HCT116 (cell line): Measurements from ENCODE around the gene TMCO4. TPM values are rescaled to one million over a fixed set of nuclear protein-coding genes. Genes with fewer than 3 reads are reported as not detected.

Experiments used
- ATAC-seq: fragments of 200-7000 bp; cut with Tn5 transposase; 2 replicates; pipeline ENCODE4 v1.9.1; 2020; ENCODE audit warnings: mild to moderate bottlenecking, moderate library complexity
- BruUV-seq: library from RNA; stranded (reverse); fragments of 400-500 nt; replicated peaks from 2 replicates; lab custom pipeline; 2021; lab: Mats Ljungman, UMichigan
- CTCF ChIA-PET: fragments of 300-600 bp; sonication (Branson Sonifier 250); formaldehyde crosslinking; loops from one replicate; lab custom pipeline; 2021; ENCODE audit warnings: antibody characterized with exemption; lab: Charles Lee
- POLR2A ChIA-PET: fragments of 300-600, 350-600 bp; sonication (Branson Sonifier 250); formaldehyde crosslinking; loops from one replicate; lab custom pipeline; 2021; ENCODE audit warnings: antibody characterized with exemption; lab: Charles Lee
- RAD21 ChIA-PET, 2 experiments: fragments of 300-600 bp; sonication (Branson Sonifier 250); formaldehyde crosslinking; loops; one replicate each; lab custom pipeline; 2023; ENCODE audit warnings: low total read pairs in 2 of 2; ENCODE audit not compliant: uncharacterized antibody in 2 of 2, unreplicated experiment in 2 of 2, low non-redundant PET in 1 of 2; lab: Charles Lee
- DNase-seq: peaks from one replicate; pipeline ENCODE4 v3.0.0-alpha.2; 2010; ENCODE audit warnings: low read depth, low spot score
- H2AFZ ChIP-seq: fragments of 200-600 bp; shearing (Covaris generic), sonication (generic); 2 replicates; pipeline ENCODE4 v1.6.1; 2017; ENCODE audit warnings: low read depth, mixed run types, mixed read lengths, antibody characterized with exemption, low read length; ENCODE audit not compliant: poor library complexity, severe bottlenecking
- H3K27ac ChIP-seq: 2 replicates; pipeline ENCODE4 v1.5.1; 2012; ENCODE audit warnings: low read depth, low read length
- H3K27me3 ChIP-seq: fragments of 200-600 bp; sonication (generic); 2 replicates; pipeline ENCODE4 v1.6.1; 2016; ENCODE audit warnings: mixed run types, low read length, mixed read lengths; ENCODE audit not compliant: insufficient read depth
- H3K36me3 ChIP-seq, 2 experiments: fragments of 200-500 bp in 1 of 2; fragments of 200-600 bp in 1 of 2; sonication (Bioruptor generic) in 1 of 2; sonication (generic) in 1 of 2; 2 replicates each; pipeline versions ENCODE4 v1.5.1 to v1.6.1; 2014 to 2016; ENCODE audit warnings: low read length in 2 of 2, inconsistent platforms in 1 of 2, mixed read lengths in 1 of 2, mixed run types in 1 of 2; ENCODE audit not compliant: insufficient read depth in 2 of 2, control insufficient read depth in 1 of 2
- H3K4me1 ChIP-seq, 2 experiments: fragments of 200-600 bp in 1 of 2; sonication (generic) in 1 of 2; 2 replicates each; pipeline versions ENCODE4 v1.5.1 to v1.6.1; 2012 to 2017; ENCODE audit warnings: low read length in 2 of 2, inconsistent platforms in 1 of 2, mild to moderate bottlenecking in 1 of 2, mixed read lengths in 1 of 2, mixed run types in 1 of 2, moderate library complexity in 1 of 2; ENCODE audit not compliant: insufficient read depth in 2 of 2, control insufficient read depth in 1 of 2
- H3K4me2 ChIP-seq: fragments of 200-600 bp; sonication (generic); 2 replicates; pipeline ENCODE4 v1.6.1; 2017; ENCODE audit warnings: mixed run types, low read length, mixed read lengths
- H3K4me3 ChIP-seq, 2 experiments: fragments of 200-600 bp in 1 of 2; sonication (generic) in 1 of 2; replicated peaks in 1 of 2; 2 replicates each; pipeline ENCODE4 v1.5.1; 2011 to 2016; ENCODE audit warnings: low read length in 2 of 2, control low read depth in 1 of 2, low read depth in 1 of 2, mild to moderate bottlenecking in 1 of 2, mixed read lengths in 1 of 2, mixed run types in 1 of 2
- H3K79me2 ChIP-seq: fragments of 200-600 bp; sonication (generic); 2 replicates; pipeline ENCODE4 v1.6.1; 2017; ENCODE audit warnings: mild to moderate bottlenecking, mixed run types, low read length, moderate library complexity, mixed read lengths; ENCODE audit not compliant: insufficient read depth
- H3K9ac ChIP-seq: fragments of 200-600 bp; sonication (generic); 2 replicates; pipeline ENCODE4 v1.6.1; 2016; ENCODE audit warnings: low read length, mixed read lengths
- H3K9me2 ChIP-seq: fragments of 200-600 bp; sonication (generic), shearing (Covaris generic); 2 replicates; pipeline ENCODE4 v1.6.1; 2017; ENCODE audit warnings: mixed run types, mild to moderate bottlenecking, moderate library complexity; ENCODE audit not compliant: insufficient read depth
- H3K9me3 ChIP-seq, 2 experiments: fragments of 200-500 bp in 1 of 2; fragments of 200-600 bp in 1 of 2; sonication (Bioruptor generic) in 1 of 2; sonication (generic) in 1 of 2; 2 replicates each; pipeline ENCODE4 v1.6.1; 2014 to 2017; ENCODE audit warnings: low read length in 2 of 2, mixed read lengths in 2 of 2, inconsistent platforms in 1 of 2, low read depth in 1 of 2, mild to moderate bottlenecking in 1 of 2, mixed run types in 1 of 2, moderate library complexity in 1 of 2; ENCODE audit not compliant: control insufficient read depth in 1 of 2, insufficient read depth in 1 of 2
- H4K20me1 ChIP-seq: fragments of 200-600 bp; sonication (generic), shearing (Covaris generic); 2 replicates; pipeline ENCODE4 v1.6.1; 2017; ENCODE audit warnings: mixed run types, mild to moderate bottlenecking, moderate library complexity; ENCODE audit not compliant: insufficient read depth
- EGR1 ChIP-seq: IDR thresholded peaks from 2 replicates; pipeline ENCODE4 v1.6.1; 2012; ENCODE audit warnings: low read depth
- ELF1 ChIP-seq: IDR thresholded peaks from 2 replicates; pipeline ENCODE4 v1.6.1; 2012; ENCODE audit warnings: low read depth, borderline replicate concordance
- EZH2phosphoT487 ChIP-seq: fragments of 200-600 bp; IDR thresholded peaks from 2 replicates; pipeline ENCODE4 v1.6.1; 2018; ENCODE audit warnings: antibody characterized with exemption, borderline replicate concordance
- FOSL1 ChIP-seq: IDR thresholded peaks from 2 replicates; pipeline ENCODE4 v1.6.1; 2012; ENCODE audit warnings: low read depth
- POLR2A ChIP-seq: IDR thresholded peaks from 2 replicates; pipeline ENCODE4 v1.7.0; 2011; ENCODE audit warnings: borderline replicate concordance; ENCODE audit not compliant: insufficient read depth, insufficient read length; ENCODE audit errors: extremely low read depth
- RAD21 ChIP-seq: IDR thresholded peaks from 2 replicates; pipeline ENCODE4 v1.6.1; 2012; ENCODE audit warnings: low read depth, mild to moderate bottlenecking
- SIN3A ChIP-seq: IDR thresholded peaks from 2 replicates; pipeline ENCODE4 v1.6.1; 2012; ENCODE audit warnings: low read depth
- SP1 ChIP-seq: IDR thresholded peaks from 2 replicates; pipeline ENCODE4 v1.6.1; 2012; ENCODE audit warnings: low read depth
- YY1 ChIP-seq: IDR thresholded peaks from 2 replicates; pipeline ENCODE4 v1.6.1; 2011; ENCODE audit warnings: low read length, low read depth, moderate library complexity, mild to moderate bottlenecking; ENCODE audit not compliant: insufficient replicate concordance; ENCODE audit errors: extremely low read depth
- ZFX ChIP-seq: fragments of 450-650 bp; IDR thresholded peaks from 2 replicates; pipeline ENCODE4 v1.6.1; 2017
- ZNF274 ChIP-seq: fragments of 200-500 bp; sonication (Bioruptor generic); IDR thresholded peaks from 2 replicates; pipeline ENCODE4 v1.6.1; 2014; ENCODE audit warnings: mild to moderate bottlenecking, low read depth, low read length, inconsistent platforms
- intact Hi-C: fragments of 100-400 bp; cut with micrococcal nuclease; formaldehyde crosslinking; loops from 2 replicates; pipeline ENCODE4 v1.10.0; 2022
- total RNA-seq: library from RNA; stranded (reverse); gene quantifications from one replicate; pipeline ENCODE4 v1.2.1, GENCODE V29; 2021; ENCODE audit not compliant: unreplicated experiment
- TF ChIP-seq, protein P1 (sequence below): IDR thresholded peaks from 2 replicates; pipeline ENCODE4 v1.6.1; 2011; ENCODE audit warnings: mild to moderate bottlenecking, low read length, moderate library complexity; ENCODE audit not compliant: insufficient replicate concordance; ENCODE audit errors: extremely low read depth

The TMCO4 gene
- total RNA-seq, 1 experiment from 2014 or later: 12.7 TPM

DNA sequence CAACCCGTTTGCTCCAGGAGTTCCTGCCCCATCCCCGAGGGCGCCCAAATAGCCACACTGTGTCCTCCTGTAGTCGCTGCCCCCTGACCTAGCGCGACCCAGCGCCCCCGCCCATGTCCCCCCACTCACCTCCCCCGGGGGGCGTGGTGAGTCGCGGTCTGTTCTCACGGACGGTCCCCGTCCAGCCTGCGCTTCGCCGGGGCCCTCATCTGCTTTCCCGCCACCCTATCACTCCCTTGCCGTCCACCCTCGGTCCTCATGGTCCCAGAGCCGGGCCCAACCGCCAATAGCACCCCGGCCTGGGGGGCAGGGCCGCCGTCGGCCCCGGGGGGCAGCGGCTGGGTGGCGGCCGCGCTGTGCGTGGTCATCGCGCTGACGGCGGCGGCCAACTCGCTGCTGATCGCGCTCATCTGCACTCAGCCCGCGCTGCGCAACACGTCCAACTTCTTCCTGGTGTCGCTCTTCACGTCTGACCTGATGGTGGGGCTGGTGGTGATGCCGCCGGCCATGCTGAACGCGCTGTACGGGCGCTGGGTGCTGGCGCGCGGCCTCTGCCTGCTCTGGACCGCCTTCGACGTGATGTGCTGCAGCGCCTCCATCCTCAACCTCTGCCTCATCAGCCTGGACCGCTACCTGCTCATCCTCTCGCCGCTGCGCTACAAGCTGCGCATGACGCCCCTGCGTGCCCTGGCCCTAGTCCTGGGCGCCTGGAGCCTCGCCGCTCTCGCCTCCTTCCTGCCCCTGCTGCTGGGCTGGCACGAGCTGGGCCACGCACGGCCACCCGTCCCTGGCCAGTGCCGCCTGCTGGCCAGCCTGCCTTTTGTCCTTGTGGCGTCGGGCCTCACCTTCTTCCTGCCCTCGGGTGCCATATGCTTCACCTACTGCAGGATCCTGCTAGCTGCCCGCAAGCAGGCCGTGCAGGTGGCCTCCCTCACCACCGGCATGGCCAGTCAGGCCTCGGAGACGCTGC is 133.9 kb downstream of the TMCO4 start:
- DNase-seq: no peak
- CTCF ChIA-PET: no interaction called here
- Histone ChIP-seq H3K9me3 (no peaks in the 10 kb centered on the region), H3K4me2 (peak overlapping the region; percentile 69), H3K27ac (no peak overlapping the region; the same call in 1 of the 2 replicates), H3K36me3 (no peaks in the 10 kb centered on the region), H3K27me3 (no peaks in the 10 kb centered on the region), H3K9me2 (no peaks in the 10 kb centered on the region), H2AFZ (no peak overlapping the region), H3K9ac (peak overlapping the region; percentile 36; the same call in 1 of the 2 replicates), H3K79me2 (no peaks in the 10 kb centered on the region), H4K20me1 (no peaks in the 10 kb centered on the region), H3K4me3 (peak overlapping the region; percentile 30 to 51), H3K4me1 (no peaks in the 10 kb centered on the region)
- intact Hi-C loops: no loop called here
- BruUV-seq: no TSS peak
- POLR2A ChIA-PET: no interaction called here
- RAD21 ChIA-PET: no interaction called here
- ATAC-seq: no peak
- TF ChIP-seq ZFX: no peak
- no peak for TF ChIP-seq YY1
- no peak for TF ChIP-seq POLR2A
- TF ChIP-seq SIN3A: no peak
- no peak for TF ChIP-seq RAD21
- no peak for TF ChIP-seq EGR1
- TF ChIP-seq ZNF274: no peak
- no peak for TF ChIP-seq ELF1
- no peak for TF ChIP-seq SP1
- no peak for TF ChIP-seq FOSL1
- TF ChIP-seq, protein P1, sequence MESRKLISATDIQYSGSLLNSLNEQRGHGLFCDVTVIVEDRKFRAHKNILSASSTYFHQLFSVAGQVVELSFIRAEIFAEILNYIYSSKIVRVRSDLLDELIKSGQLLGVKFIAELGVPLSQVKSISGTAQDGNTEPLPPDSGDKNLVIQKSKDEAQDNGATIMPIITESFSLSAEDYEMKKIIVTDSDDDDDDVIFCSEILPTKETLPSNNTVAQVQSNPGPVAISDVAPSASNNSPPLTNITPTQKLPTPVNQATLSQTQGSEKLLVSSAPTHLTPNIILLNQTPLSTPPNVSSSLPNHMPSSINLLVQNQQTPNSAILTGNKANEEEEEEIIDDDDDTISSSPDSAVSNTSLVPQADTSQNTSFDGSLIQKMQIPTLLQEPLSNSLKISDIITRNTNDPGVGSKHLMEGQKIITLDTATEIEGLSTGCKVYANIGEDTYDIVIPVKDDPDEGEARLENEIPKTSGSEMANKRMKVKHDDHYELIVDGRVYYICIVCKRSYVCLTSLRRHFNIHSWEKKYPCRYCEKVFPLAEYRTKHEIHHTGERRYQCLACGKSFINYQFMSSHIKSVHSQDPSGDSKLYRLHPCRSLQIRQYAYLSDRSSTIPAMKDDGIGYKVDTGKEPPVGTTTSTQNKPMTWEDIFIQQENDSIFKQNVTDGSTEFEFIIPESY: no peak
- no peak for TF ChIP-seq EZH2phosphoT487
